HFF-Myc (cell line): ENCODE data around the gene PANK2.

Source experiments
- DNase-seq: peaks from one replicate; pipeline ENCODE4 v3.0.0-alpha.2; 2011; ENCODE audit warnings: low read depth; ENCODE audit errors: extremely low read depth
- H3K4me3 ChIP-seq: replicated peaks from 2 replicates; pipeline ENCODE4 v1.5.1; 2011; ENCODE audit warnings: low read depth, mild to moderate bottlenecking, control low read depth, low read length
- TF ChIP-seq, protein P1 (sequence below): IDR thresholded peaks from 2 replicates; pipeline ENCODE4 v1.5.1; 2012; ENCODE audit warnings: mild to moderate bottlenecking, low read depth, low read length, control low read depth; ENCODE audit errors: missing control alignments

Gene PANK2

DNA sequence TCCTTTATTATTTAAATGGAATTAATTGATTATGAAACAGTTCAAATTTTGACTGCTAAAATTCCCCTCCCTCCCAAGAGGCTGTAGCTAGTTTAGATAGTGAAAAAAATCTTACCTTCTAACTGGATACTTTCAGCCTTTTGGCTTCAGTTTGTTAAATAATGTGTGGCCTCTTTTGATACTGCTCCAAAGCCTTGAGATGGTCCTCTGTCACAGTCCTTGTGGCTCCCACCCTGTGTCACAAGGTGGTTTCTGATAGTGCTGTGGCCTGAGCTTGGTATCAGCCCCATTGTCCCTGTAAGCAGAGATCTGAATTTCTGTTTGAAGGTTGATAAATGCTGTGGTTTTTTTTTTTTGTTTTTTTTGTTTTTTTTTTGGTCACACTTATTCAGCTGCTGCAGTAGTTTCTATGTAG, 20.8 kb downstream of the PANK2 start:
- no peak overlapping the region for H3K4me3 ChIP-seq
- TF ChIP-seq, protein P1, sequence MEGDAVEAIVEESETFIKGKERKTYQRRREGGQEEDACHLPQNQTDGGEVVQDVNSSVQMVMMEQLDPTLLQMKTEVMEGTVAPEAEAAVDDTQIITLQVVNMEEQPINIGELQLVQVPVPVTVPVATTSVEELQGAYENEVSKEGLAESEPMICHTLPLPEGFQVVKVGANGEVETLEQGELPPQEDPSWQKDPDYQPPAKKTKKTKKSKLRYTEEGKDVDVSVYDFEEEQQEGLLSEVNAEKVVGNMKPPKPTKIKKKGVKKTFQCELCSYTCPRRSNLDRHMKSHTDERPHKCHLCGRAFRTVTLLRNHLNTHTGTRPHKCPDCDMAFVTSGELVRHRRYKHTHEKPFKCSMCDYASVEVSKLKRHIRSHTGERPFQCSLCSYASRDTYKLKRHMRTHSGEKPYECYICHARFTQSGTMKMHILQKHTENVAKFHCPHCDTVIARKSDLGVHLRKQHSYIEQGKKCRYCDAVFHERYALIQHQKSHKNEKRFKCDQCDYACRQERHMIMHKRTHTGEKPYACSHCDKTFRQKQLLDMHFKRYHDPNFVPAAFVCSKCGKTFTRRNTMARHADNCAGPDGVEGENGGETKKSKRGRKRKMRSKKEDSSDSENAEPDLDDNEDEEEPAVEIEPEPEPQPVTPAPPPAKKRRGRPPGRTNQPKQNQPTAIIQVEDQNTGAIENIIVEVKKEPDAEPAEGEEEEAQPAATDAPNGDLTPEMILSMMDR = no peak
- DNase-seq = no peak

DNA sequence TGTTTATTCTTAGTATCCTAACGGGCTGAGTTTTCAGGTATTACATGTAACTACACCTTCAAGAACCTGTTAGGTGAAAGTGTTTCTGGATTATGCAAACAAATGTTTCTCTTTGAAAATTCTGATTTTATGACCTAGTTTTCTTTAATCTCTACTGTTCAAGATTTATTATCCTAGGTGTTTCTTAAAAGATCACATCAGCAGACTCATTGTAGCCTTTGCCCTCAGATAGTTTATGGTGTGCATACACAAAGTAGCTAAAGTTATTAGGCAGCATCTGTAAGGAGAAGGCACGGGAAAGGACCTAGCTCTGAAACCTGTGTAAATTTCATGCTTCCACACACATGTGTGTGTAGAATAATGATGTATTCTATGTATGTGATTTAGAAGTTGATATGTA, 21.7 kb downstream of the PANK2 start:
- TF ChIP-seq, protein P1 = no peak
- no peak overlapping the region for H3K4me3 ChIP-seq
- no peak for DNase-seq

DNA sequence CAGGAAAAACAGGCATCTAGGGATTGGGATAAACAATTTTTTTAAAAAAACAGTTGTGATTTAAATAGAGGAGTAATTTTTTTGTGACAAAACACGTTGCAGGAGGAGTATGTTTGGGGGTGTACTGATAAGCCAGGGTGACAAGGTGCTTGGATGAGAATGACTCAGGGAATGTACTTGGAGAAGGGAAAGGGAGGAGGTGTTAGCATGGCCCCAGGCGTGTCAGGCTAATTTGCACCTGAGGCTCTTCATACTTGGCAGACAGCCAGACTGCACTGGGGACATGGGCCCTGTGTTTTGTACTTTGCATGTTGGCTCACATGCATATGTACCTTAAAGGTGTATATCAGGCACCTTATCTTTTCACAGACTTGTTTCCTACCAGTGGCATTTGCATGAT, 22.8 kb downstream of the PANK2 start:
- H3K4me3 ChIP-seq = no peak overlapping the region
- TF ChIP-seq, protein P1 = no peak
- DNase-seq = no peak

DNA sequence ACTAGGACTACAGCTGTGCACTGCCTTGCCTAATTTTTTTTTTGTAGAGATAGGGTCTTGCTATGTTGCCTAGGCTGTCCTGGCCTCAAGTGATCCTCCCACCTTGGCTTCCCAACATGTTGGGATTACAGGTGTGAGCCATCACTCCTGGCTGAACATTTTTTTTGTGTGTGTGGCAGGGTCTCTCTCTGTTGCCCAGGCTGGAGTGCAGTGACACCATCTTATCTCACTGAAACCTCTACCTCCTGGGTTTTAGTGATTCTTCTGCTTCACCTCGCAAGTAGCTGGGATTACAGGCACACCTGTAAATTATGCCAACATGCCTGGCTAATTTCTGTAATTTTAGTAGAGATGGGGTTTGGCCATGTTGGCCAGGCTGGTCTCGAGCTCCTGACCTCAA, 25.3 kb downstream of the PANK2 start:
- DNase-seq = no peak
- TF ChIP-seq, protein P1 = no peak
- no peak overlapping the region for H3K4me3 ChIP-seq

DNA sequence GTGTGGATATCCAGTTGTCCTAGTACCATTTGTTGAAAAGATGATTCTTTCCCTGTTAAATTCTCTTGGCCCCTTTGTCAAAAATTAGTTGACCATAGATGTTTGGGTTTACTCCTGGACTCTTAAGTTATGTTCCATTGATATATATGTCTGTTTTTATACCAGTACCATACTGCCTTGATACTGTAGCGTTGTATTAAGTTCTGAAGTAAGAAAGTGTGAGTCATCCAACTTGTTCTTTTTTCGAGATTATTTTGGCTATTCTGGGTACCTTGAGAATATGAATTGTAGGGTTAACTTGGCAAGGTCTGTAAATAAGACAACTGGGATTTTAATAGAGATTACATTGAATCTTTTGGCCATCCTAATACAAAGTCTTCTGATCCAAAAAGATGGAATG, 26.5 kb downstream of the PANK2 start:
- TF ChIP-seq, protein P1 = no peak
- no peak for DNase-seq
- H3K4me3 ChIP-seq = no peak overlapping the region

DNA sequence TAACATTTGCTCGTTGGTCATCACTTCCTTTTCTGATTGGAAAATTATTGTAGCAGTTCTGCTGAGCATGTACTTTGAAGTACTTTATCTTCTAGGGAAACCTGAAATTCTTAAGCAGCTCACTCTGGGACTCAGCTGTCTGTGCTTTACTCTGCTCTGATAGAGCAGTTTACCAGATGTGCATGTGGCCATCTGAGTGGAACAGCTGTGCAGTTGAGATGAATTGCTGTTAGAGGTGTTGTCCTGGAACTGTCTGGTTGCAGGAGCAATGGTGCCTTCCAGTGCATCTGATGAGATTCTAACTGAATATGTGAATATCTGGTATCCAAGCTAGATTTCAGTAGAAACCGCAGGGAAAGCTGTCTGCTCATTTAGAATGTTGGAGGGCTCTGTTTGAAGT, 27.2 kb downstream of the PANK2 start:
- no peak overlapping the region for H3K4me3 ChIP-seq
- TF ChIP-seq, protein P1 = no peak
- DNase-seq = no peak

DNA sequence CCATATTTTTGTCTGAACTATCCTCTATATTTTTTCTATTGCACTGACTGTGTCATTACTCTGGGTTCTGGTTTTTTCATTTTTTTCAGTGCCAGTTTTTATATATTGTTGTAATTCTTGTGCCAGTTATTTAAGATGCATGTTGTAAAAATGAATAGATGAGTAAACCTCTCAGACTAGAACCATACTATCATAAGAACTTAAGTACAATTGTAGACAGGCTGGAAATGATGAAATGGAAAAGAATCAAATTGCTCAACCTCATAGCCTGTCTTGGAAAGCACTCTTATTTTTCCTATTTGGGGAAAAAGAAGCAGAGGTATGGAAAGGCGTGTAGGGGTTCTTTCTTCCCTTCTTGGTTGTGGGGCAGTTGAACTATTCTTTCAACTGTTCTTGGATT, 30.2 kb downstream of the PANK2 start:
- H3K4me3 ChIP-seq = no peak overlapping the region
- TF ChIP-seq, protein P1 = no peak
- DNase-seq = no peak
